Lower leg skin (tissue), 3 donors: ENCODE measurements around the gene LCA5L.

Source experiments
- POLR2A ChIP-seq, 2 donors: fragments of 450-650 bp; IDR thresholded peaks; one replicate each; pipeline ENCODE4 v1.6.1; 2016 to 2017; ENCODE audit warnings: antibody characterized with exemption in 2 of 2, mild to moderate bottlenecking in 1 of 2, moderate library complexity in 1 of 2
- TF ChIP-seq, protein P1 (sequence below), 3 donors: fragments of 450-650 bp; IDR thresholded peaks; one replicate each; pipeline ENCODE4 v1.5.1; 2016; ENCODE audit warnings: antibody characterized with exemption in 3 of 3, mild to moderate bottlenecking in 3 of 3, moderate library complexity in 2 of 3

DNA sequence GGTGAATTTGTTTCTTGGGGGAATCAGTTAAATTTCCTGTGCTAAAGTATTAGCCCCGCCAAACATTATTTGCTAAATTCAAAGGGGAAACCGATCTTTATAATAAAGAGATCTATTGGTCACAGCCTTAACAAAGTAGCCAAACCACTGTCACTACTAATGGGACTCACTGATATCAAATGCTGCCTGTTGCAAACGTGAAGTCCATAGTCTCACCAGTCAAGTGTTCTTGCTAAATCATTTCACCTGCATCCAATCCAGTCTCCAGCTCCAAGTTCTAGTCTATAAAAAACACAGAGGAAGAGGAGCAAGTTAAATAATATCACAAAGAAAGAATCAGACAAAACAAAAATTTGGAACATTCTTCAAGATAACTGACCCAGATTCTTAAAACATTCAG lies 36.3 kb upstream of the LCA5L start:
- TF ChIP-seq, protein P1, sequence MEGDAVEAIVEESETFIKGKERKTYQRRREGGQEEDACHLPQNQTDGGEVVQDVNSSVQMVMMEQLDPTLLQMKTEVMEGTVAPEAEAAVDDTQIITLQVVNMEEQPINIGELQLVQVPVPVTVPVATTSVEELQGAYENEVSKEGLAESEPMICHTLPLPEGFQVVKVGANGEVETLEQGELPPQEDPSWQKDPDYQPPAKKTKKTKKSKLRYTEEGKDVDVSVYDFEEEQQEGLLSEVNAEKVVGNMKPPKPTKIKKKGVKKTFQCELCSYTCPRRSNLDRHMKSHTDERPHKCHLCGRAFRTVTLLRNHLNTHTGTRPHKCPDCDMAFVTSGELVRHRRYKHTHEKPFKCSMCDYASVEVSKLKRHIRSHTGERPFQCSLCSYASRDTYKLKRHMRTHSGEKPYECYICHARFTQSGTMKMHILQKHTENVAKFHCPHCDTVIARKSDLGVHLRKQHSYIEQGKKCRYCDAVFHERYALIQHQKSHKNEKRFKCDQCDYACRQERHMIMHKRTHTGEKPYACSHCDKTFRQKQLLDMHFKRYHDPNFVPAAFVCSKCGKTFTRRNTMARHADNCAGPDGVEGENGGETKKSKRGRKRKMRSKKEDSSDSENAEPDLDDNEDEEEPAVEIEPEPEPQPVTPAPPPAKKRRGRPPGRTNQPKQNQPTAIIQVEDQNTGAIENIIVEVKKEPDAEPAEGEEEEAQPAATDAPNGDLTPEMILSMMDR (IDR thresholded peaks at IDR 0.05), result no peak
- no peak for TF ChIP-seq POLR2A (IDR thresholded peaks at IDR 0.05)
